Activated CD8-positive, alpha-beta memory T cell treated with anti-CD3 and anti-CD28 coated beads, Interleukin-2, amount 10 ng/mL, durations not matched to agents 7 days and 5 days (primary cell): ENCODE results near the gene PCDH9. TPM values are rescaled to one million over a fixed set of nuclear protein-coding genes. Genes with fewer than 3 reads are reported as not detected.

Source experiments
- ATAC-seq: fragments of 150-1000 bp; cut with Tn5 transposase; one replicate; pipeline ENCODE4 v1.10.0; 2021; ENCODE audit warnings: moderate library complexity
- CTCF ChIA-PET: fragments of 350-600 bp; sonication (Branson Sonifier 250); formaldehyde crosslinking; loops from one replicate; lab custom pipeline; 2021; ENCODE audit warnings: antibody characterized with exemption; lab: Charles Lee
- DNase-seq: peaks from one replicate; pipeline ENCODE4 v3.0.0-alpha.2; 2020
- H3K27ac Mint-ChIP-seq: one replicate; pipeline ENCODE4 v1.8.0; 2021; ENCODE audit warnings: mild to moderate bottlenecking, mixed read lengths
- H3K27me3 Mint-ChIP-seq: one replicate; pipeline ENCODE4 v1.8.0; 2021; ENCODE audit warnings: mixed read lengths
- H3K36me3 Mint-ChIP-seq: one replicate; pipeline ENCODE4 v1.8.0; 2021; ENCODE audit warnings: mild to moderate bottlenecking, mixed read lengths
- H3K4me1 Mint-ChIP-seq: one replicate; pipeline ENCODE4 v1.8.0; 2021; ENCODE audit warnings: mixed read lengths
- H3K4me3 Mint-ChIP-seq: one replicate; pipeline ENCODE4 v1.8.0; 2021; ENCODE audit warnings: mild to moderate bottlenecking, moderate library complexity, mixed read lengths
- H3K9me3 Mint-ChIP-seq: one replicate; pipeline ENCODE4 v1.8.0; 2022; ENCODE audit warnings: low read depth, mixed read lengths
- total RNA-seq, 2 experiments: library from RNA; stranded (reverse); gene quantifications; one replicate each; pipeline ENCODE4 v1.2.3, GENCODE V29; 2021

PCDH9 gene
- total RNA-seq, 2 experiments from 2014 or later = 0.14 to 0.15 TPM

DNA sequence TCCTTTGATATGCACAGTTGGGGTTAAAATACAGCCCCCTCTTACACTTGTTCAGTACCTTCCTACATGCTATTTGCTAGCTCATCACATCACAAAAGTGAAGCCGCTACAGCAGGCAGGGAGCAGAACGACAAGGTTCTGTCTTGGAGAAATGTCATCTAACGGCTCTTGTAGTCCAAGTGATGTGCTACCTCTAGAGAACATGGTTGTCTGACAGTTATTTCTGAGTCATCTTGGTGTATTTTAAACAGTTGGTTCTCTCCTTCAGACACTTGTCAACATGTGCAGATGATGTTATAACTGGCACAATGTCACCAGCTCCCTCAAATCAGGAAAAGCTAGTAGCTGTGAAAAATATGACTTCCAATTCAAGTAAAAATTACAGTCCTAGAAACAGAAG is 865.0 kb downstream of the PCDH9 start:
- CTCF ChIA-PET = no interaction called here
- Mint-ChIP-seq H3K9me3 (peaks cover 2% of the 10 kb centered on the region), H3K4me3 (no peak overlapping the region), H3K36me3 (no peaks in the 10 kb centered on the region), H3K27me3 (no peaks in the 10 kb centered on the region), H3K27ac (no peak overlapping the region), H3K4me1 (no peaks in the 10 kb centered on the region)
- DNase-seq = no peak
- ATAC-seq = no peak

DNA sequence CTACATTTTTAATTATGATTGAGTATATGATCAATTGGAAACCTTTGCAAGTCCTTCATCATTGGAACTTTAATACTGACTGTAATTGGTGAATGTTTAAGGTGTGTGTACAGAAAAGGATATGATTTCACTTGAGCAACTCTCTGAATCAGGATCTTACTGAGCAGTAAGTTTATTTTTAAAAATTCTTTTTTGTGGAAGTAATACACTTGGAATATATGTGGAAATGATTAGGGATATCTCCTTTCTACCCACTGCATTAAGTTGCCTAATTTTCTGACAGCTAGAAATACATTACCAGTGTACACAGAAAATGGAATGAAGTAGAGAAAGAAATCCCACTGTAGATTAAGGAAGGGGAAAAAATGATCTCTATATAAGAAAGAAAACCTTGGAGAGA is 865.8 kb downstream of the PCDH9 start:
- ATAC-seq = no peak

DNA sequence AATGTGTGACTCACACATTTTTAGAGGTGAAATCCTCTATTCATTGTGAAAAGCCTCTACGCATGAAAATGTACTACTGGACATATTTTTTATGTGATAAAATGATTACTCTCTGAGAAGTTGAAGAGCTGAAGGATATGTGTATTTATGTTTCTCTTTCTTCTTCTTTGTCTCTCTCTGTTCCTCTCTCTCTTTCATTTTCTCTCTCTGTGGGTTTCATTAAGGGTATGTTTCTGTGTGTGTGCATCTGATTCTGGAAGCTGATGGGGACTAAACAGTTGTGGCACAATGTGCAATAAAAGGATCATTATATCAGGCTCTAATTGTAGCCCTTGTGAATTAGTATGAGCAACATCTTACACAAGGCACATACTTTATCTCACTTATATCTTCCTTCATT is 867.7 kb downstream of the PCDH9 start:
- no peaks in the 10 kb centered on the region for H3K4me1 Mint-ChIP-seq
- DNase-seq (no peak), ATAC-seq (no peak)
- no peaks in the 10 kb centered on the region for H3K27me3 Mint-ChIP-seq
- no peaks in the 10 kb centered on the region for H3K36me3 Mint-ChIP-seq
- H3K27ac Mint-ChIP-seq = no peak overlapping the region
- no peak overlapping the region for H3K4me3 Mint-ChIP-seq
- H3K9me3 Mint-ChIP-seq = peaks cover 2% of the 10 kb centered on the region
- CTCF ChIA-PET = interaction anchor here (1.4 kb wide), 1 partner anchor 10 kb away, joined by 3 read pairs; no protein-coding TSS in a partner anchor

More for the DNA sequence above, 865.8 kb downstream of the PCDH9 start:
- peaks cover 2% of the 10 kb centered on the region for H3K9me3 Mint-ChIP-seq
- CTCF ChIA-PET = no interaction called here
- no peaks in the 10 kb centered on the region for H3K27me3 Mint-ChIP-seq
- no peaks in the 10 kb centered on the region for H3K36me3 Mint-ChIP-seq
- no peaks in the 10 kb centered on the region for H3K4me1 Mint-ChIP-seq
- DNase-seq = no peak
- H3K4me3 Mint-ChIP-seq = no peak overlapping the region
- H3K27ac Mint-ChIP-seq = no peak overlapping the region

DNA sequence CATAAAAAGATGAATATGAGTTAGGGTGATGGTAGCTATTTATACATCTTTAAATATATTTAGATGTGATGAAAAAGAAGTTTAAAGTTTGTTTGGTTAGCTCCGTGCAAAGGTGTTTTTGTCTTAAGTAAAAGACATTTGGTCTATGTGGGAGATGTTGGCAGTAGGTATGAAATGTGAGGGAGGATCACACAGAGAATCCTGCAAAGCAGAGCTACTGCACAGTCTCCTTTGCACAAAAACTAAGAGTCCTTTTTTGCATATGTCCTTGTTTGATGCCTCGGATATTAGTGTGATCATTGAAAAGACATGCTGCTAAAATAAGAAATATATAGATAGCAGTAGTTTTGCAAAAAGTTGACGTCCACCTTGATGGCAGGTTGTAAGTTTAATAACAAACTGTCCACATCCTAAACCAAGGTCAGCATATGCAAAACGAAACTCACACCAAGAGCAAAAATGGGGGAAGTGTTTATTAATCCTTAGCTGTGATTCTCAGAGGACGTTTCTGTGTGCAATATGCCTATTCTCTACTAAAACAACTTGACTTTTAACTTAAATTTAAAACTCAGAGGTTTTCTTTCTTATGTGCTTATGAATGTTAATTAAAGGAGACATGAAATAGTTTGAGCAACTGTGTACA is 870.1 kb downstream of the PCDH9 start:
- Mint-ChIP-seq H3K4me3 (no peak overlapping the region), H3K27ac (no peak overlapping the region), H3K27me3 (no peaks in the 10 kb centered on the region), H3K4me1 (no peaks in the 10 kb centered on the region), H3K9me3 (peaks cover 2% of the 10 kb centered on the region), H3K36me3 (no peaks in the 10 kb centered on the region)
- CTCF ChIA-PET = no interaction called here
- ATAC-seq (no peak), DNase-seq (no peak)

DNA sequence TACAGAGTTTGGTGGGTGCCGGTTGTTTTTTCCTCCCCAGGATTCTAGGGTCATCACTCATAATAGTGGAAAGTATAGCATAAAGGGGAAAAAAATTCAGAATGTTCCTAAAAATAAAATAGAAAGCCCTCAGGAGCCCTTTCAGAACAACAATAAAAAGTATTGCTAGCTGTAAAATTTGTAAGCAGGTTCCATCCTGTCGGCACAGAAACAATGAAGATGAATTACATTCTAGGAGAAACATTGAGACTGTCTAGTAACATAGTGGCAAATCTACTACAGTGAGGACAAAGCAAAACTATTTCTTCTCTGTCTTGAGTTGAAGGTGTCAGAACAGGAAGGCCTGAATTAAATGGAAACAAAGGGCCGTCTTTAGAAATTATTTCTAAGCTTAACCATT is 870.7 kb downstream of the PCDH9 start:
- DNase-seq = no peak
- Mint-ChIP-seq H3K27ac (no peak overlapping the region), H3K4me1 (no peaks in the 10 kb centered on the region), H3K9me3 (peaks cover 2% of the 10 kb centered on the region), H3K4me3 (no peak overlapping the region), H3K27me3 (no peaks in the 10 kb centered on the region), H3K36me3 (no peaks in the 10 kb centered on the region)
- no peak for ATAC-seq
- CTCF ChIA-PET = no interaction called here

DNA sequence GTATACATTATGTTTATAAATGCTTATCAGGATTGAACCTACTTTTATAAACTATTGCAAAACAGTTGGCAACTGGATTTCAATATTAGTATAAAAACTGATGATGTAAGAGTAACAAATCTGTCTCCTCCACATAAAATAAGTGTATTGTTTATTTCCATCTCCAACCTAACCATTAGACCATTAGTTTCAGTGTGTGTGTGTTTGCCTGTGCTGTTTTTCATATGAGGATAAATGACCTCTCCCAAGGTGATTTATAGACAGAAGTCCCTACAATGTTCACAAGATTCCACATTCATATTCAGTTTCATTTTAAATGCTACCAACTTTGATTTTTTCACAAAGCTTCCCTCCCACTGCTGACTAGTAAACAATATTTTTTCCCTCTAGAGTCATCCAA is 871.6 kb downstream of the PCDH9 start:
- H3K27ac Mint-ChIP-seq = no peak overlapping the region
- peaks cover 2% of the 10 kb centered on the region for H3K9me3 Mint-ChIP-seq
- no peak overlapping the region for H3K4me3 Mint-ChIP-seq
- no peaks in the 10 kb centered on the region for H3K27me3 Mint-ChIP-seq
- no peaks in the 10 kb centered on the region for H3K36me3 Mint-ChIP-seq
- H3K4me1 Mint-ChIP-seq = no peaks in the 10 kb centered on the region
- DNase-seq = no peak
- no peak for ATAC-seq
- CTCF ChIA-PET = no interaction called here

DNA sequence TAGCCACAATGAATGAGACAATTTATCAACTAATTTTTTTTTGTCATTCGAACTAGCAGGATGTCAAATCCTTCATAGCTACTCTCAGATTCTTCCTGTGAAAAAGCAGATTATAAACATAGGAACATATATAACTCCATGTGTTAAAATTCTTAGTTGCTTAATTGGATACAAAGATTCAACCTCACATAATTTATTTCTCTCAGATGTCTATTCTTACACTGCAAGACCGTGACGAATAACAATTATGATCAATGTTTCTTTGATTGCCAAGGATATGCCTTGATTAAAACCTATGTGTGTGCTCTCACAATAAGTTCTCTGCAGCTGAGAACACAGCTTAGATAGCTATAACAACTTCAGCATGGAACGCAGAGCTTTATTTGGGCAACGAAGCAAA is 872.7 kb downstream of the PCDH9 start:
- ATAC-seq (no peak), DNase-seq (no peak)
- Mint-ChIP-seq H3K27ac (no peak overlapping the region), H3K36me3 (no peaks in the 10 kb centered on the region), H3K9me3 (no peaks in the 10 kb centered on the region), H3K27me3 (no peaks in the 10 kb centered on the region), H3K4me1 (no peaks in the 10 kb centered on the region), H3K4me3 (no peak overlapping the region)
- CTCF ChIA-PET = no interaction called here

DNA sequence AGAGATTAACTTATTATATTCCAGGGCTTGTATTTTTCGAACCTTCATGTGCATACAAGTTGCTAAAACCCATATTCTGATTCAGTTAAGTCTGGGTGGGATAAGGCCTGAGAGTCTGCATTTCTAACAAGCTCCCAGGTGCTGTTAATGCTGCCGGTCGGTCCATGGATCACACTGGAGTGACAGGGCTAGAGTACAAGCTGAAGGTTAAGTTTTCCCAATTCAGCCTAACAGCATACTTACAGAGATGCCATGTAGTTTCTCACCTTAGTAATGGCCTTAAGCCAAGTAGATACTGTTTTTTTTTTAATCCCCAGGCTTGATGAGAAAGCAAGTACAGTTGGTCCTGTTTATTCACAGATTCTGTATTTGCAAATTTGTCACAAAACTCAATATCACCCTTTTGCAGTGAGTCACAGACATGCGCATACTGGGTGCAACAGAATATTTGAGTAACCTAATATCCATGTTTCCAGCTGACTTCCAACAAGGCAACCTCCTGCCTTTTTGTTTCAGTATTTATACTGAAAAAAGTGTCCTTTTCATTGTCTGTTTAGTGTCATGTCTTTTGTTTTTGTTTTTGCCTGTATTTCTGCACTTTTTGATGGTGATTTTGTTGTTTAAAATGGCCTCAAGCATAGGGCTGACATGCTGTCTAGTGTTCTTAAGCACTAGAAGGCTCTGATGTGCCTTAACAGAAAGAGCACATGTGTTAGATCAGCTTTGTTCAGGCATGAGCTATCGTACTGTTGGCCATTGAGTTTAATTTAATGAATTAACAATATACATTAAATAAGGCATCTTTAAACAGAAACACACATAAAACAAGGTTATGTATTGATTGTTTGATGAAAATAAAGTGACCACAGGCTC is 875.0 kb downstream of the PCDH9 start:
- Mint-ChIP-seq H3K36me3 (no peaks in the 10 kb centered on the region), H3K27me3 (no peaks in the 10 kb centered on the region), H3K27ac (no peak overlapping the region), H3K4me3 (no peak overlapping the region), H3K4me1 (no peaks in the 10 kb centered on the region), H3K9me3 (peaks cover 5% of the 10 kb centered on the region)
- no peak for ATAC-seq
- no peak for DNase-seq
- CTCF ChIA-PET = no interaction called here

DNA sequence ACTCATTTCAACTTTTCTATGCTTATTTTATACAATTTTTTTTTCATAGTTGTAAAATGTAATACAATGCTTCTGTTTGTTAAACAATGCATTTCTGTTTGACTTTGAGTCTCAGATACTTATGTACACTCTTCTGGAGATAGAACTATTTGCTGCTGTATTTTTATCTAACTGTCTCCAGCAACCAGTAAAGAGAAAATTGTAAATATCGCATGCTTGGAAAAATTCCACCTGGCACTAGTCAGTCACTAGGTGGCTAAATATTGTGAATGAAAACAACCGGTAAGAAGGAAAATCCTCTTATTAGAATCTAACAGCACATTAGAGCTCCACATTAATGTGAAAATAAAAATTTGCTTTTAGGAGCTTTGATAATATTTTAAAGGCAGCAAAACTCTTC is 876.5 kb downstream of the PCDH9 start:
- H3K9me3 Mint-ChIP-seq = peaks cover 12% of the 10 kb centered on the region
- CTCF ChIA-PET = no interaction called here
- no peaks in the 10 kb centered on the region for H3K36me3 Mint-ChIP-seq
- no peaks in the 10 kb centered on the region for H3K27me3 Mint-ChIP-seq
- no peak for DNase-seq
- H3K4me1 Mint-ChIP-seq = no peaks in the 10 kb centered on the region
- ATAC-seq = no peak
- no peak overlapping the region for H3K27ac Mint-ChIP-seq
- no peak overlapping the region for H3K4me3 Mint-ChIP-seq

DNA sequence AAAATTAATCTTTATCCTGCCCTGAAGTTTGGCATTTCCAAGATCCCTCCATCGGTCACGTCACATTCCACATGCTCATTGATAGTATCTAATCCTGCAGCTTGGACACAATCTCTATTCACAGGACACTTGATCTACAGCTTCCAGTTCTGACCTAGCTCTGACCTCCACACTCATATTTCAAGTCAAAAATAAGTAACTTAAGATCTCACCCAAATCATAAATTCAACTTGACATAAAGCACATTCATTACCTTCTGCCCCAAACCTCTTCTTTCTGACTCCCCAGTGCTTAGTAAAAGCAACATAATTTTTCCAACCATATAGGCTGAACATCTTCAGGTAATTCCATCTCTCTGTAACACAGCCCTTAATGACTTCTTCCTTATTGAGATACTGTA is 880.2 kb downstream of the PCDH9 start:
- H3K4me3 Mint-ChIP-seq = no peak overlapping the region
- H3K36me3 Mint-ChIP-seq = no peaks in the 10 kb centered on the region
- ATAC-seq = no peak
- DNase-seq = no peak
- CTCF ChIA-PET = no interaction called here
- H3K4me1 Mint-ChIP-seq = no peaks in the 10 kb centered on the region
- no peaks in the 10 kb centered on the region for H3K27me3 Mint-ChIP-seq
- H3K9me3 Mint-ChIP-seq = peaks cover 18% of the 10 kb centered on the region
- no peak overlapping the region for H3K27ac Mint-ChIP-seq

DNA sequence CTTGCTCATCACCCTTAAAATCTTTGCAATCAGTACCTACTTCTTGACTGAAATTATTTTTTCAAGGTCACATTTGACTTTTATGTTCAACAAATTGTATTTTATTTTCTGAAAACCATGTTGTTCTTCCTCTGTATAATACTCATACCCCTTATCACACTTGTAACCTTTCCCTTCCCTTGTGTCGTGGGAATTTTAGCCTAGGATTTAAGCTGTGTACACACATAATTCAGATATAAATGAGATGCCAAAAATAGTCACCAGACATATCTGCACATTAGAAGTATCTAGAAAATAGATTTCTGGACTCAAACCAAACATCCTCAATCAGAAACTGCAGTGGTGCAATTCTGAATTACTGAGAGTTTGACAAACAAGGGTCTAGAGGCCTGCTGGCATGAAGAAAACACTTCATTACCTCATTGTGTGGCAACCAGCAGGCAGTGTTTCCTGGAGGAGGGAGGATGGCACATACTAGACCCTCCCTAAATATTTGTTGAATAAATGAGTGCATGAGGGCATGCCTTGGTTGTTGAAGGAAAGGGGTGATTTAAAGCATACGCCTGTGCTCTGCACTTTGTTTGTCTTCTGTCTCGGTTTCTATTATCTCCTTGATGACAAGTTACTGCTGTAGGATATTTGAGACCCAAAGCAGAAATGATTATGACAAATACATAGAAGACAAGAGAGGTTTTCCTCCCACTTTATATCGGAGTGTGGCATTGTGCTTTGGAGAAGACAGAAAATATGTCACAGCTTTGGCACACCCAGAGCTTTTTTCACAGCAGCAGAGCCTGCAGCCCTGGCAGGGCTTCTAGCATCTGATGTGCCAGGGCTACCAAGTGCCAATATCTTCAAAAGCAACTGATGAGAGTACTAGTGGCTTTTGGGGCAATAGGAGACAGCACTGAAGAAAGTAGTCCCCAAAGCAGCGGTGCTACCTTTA is 881.1 kb downstream of the PCDH9 start:
- H3K36me3 Mint-ChIP-seq = no peaks in the 10 kb centered on the region
- H3K9me3 Mint-ChIP-seq = peaks cover 18% of the 10 kb centered on the region
- DNase-seq (no peak), ATAC-seq (no peak)
- H3K4me1 Mint-ChIP-seq = no peaks in the 10 kb centered on the region
- H3K27ac Mint-ChIP-seq = no peak overlapping the region
- CTCF ChIA-PET = no interaction called here
- H3K27me3 Mint-ChIP-seq = no peaks in the 10 kb centered on the region
- no peak overlapping the region for H3K4me3 Mint-ChIP-seq

DNA sequence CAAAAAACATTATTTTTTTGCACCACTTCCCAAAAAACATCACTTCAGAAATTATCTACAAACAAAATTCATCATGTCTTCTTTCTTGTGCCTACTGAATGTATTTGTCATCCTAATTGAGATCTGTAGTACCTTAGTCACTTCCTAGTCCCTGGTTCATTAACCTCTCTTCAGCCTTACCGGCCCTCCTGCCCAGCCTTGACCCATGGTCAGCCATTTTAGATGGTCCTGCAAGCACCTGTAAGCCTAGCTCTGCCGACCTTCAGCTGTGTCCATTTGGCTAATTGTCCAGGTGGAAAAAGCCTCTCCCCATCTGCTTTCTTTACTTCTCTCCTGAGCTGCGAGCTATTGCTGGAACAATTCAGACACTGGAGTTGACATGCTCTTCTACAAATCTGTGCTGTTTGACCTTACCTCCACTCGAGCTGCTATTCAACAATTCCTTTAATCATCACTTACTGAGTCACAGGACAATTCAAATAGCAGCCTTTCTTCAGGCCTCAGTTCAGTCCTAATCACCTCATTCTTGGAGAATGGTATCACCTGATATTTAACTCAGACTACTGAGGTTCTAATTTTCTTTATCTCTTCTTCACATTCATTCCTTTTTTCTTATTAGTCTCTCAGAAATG is 882.5 kb downstream of the PCDH9 start:
- Mint-ChIP-seq H3K27ac (no peak overlapping the region), H3K4me3 (no peak overlapping the region), H3K4me1 (no peaks in the 10 kb centered on the region), H3K36me3 (no peaks in the 10 kb centered on the region), H3K9me3 (peaks cover 20% of the 10 kb centered on the region), H3K27me3 (no peaks in the 10 kb centered on the region)
- CTCF ChIA-PET = no interaction called here
- ATAC-seq = no peak
- DNase-seq = no peak

DNA sequence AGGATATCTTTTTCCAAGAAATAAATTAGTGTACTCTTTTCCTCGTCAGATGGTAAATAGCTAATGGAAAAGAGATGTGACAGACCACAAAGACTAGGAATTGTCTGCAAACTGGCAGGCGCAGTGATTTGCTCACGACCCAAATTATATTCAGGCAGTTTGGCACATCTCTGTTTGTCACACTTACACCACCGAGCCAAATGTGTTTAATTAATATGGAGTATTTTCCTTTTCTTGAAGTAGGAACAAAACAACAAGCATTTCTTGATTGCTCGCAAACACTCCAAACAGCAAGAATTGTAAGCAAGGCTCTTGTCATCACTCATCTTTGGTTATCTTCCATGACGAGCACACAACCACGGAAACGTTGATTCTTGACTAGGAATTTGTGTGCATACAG is 884.2 kb downstream of the PCDH9 start:
- H3K9me3 Mint-ChIP-seq = peaks cover 23% of the 10 kb centered on the region
- no peak overlapping the region for H3K4me3 Mint-ChIP-seq
- H3K27me3 Mint-ChIP-seq = no peaks in the 10 kb centered on the region
- no peak overlapping the region for H3K27ac Mint-ChIP-seq
- DNase-seq (no peak), ATAC-seq (no peak)
- no peaks in the 10 kb centered on the region for H3K4me1 Mint-ChIP-seq
- CTCF ChIA-PET = no interaction called here
- no peaks in the 10 kb centered on the region for H3K36me3 Mint-ChIP-seq
